Activated CD4-positive, alpha-beta T cell treated with anti-CD3 and anti-CD28 coated beads, Interleukin-2, Interleukin-6, amounts not matched to agents 100 ng/mL and 50 ng/mL, durations not matched to agents 16 hours and 8 hours (primary cell): ENCODE data around the gene INF2.

ENCODE experiments used
- DNase-seq: peaks from one replicate; pipeline ENCODE4 v3.0.0-alpha.2; 2020

INF2 gene

GRCh38 chr14:104739546-104740516, 50.4 kb downstream of the INF2 start:
- no peak for DNase-seq

- no peak for DNase-seq
These were observed 51.8 kb downstream of the INF2 start for GRCh38 chr14:104741108-104741802.

- DNase-seq: no peak
These were observed 52.4 kb downstream of the INF2 start for GRCh38 chr14:104741803-104742251.

GRCh38 chr14:104742586-104743455, 53.4 kb downstream of the INF2 start:
- DNase-seq: no peak

GRCh38 chr14:104743461-104744380, 54.3 kb downstream of the INF2 start:
- no peak for DNase-seq

GRCh38 chr14:104744484-104744883, 55.1 kb downstream of the INF2 start:
- DNase-seq: no peak

GRCh38 chr14:104745431-104745830, 56.0 kb downstream of the INF2 start:
- DNase-seq: no peak

GRCh38 chr14:104746071-104746545, 56.7 kb downstream of the INF2 start:
- DNase-seq: peak; percentile 63

GRCh38 chr14:104746934-104747481, 57.6 kb downstream of the INF2 start:
- no peak for DNase-seq

- no peak for DNase-seq
These were observed 58.5 kb downstream of the INF2 start for GRCh38 chr14:104747876-104748275.

GRCh38 chr14:104749111-104749649, 59.8 kb downstream of the INF2 start:
- DNase-seq: no peak

- DNase-seq: no peak
These were observed 60.8 kb downstream of the INF2 start for GRCh38 chr14:104750056-104750752.

GRCh38 chr14:104750753-104751057, 61.3 kb downstream of the INF2 start:
- DNase-seq: peak; percentile 28

- no peak for DNase-seq
These were observed 62.4 kb downstream of the INF2 start for GRCh38 chr14:104751539-104752422.

- DNase-seq: no peak
These were observed 63.0 kb downstream of the INF2 start for GRCh38 chr14:104752423-104752734.

- peak; percentile 100 for DNase-seq
These were observed 63.5 kb downstream of the INF2 start, which contains the start of gene SIVA1 for GRCh38 chr14:104752735-104753527. SIVA1 (plus strand) TSS chr14:104753147; CDS start chr14:104753202, 55 bp downstream.

- DNase-seq: no peak
These were observed 64.3 kb downstream of the INF2 start for GRCh38 chr14:104753528-104754212.
